22Rv1 (cell line): Measurements from ENCODE around the gene SPATA13.

Source experiments
- H3K27ac ChIP-seq: fragments of 450-650 bp; 2 replicates; pipeline ENCODE4 v1.5.1; 2017
- ZFX ChIP-seq: fragments of 450-650 bp; IDR thresholded peaks from 2 replicates; pipeline ENCODE4 v1.6.1; 2017; ENCODE audit warnings: antibody characterized with exemption, borderline replicate concordance
- TF ChIP-seq, protein P1 (sequence below): fragments of 450-650 bp; IDR thresholded peaks from 2 replicates; pipeline ENCODE4 v1.5.1; 2017; ENCODE audit warnings: mild to moderate bottlenecking

Gene SPATA13

DNA sequence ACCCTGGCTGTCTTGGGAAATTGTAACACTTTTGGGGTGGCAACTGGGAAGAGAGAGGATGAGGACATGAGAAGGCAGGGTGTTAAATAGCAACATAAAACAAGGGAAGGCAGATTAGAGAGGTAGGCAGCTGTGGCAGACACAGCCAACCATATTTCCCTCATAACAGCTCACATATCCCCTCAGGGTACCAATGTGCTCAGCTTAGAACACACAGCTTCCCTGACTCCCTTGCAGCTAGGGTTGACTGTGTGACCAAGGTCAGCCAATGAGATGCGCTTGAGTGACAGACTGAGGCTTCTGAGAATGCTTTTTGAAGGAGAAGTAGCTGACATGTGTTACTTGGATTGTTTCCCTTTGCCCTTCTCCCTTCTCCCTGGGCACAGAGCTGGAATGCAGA is 28.8 kb upstream of the SPATA13 start:
- TF ChIP-seq ZFX = no peak
- TF ChIP-seq, protein P1, sequence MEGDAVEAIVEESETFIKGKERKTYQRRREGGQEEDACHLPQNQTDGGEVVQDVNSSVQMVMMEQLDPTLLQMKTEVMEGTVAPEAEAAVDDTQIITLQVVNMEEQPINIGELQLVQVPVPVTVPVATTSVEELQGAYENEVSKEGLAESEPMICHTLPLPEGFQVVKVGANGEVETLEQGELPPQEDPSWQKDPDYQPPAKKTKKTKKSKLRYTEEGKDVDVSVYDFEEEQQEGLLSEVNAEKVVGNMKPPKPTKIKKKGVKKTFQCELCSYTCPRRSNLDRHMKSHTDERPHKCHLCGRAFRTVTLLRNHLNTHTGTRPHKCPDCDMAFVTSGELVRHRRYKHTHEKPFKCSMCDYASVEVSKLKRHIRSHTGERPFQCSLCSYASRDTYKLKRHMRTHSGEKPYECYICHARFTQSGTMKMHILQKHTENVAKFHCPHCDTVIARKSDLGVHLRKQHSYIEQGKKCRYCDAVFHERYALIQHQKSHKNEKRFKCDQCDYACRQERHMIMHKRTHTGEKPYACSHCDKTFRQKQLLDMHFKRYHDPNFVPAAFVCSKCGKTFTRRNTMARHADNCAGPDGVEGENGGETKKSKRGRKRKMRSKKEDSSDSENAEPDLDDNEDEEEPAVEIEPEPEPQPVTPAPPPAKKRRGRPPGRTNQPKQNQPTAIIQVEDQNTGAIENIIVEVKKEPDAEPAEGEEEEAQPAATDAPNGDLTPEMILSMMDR = no peak
- H3K27ac ChIP-seq = no peak overlapping the region

DNA sequence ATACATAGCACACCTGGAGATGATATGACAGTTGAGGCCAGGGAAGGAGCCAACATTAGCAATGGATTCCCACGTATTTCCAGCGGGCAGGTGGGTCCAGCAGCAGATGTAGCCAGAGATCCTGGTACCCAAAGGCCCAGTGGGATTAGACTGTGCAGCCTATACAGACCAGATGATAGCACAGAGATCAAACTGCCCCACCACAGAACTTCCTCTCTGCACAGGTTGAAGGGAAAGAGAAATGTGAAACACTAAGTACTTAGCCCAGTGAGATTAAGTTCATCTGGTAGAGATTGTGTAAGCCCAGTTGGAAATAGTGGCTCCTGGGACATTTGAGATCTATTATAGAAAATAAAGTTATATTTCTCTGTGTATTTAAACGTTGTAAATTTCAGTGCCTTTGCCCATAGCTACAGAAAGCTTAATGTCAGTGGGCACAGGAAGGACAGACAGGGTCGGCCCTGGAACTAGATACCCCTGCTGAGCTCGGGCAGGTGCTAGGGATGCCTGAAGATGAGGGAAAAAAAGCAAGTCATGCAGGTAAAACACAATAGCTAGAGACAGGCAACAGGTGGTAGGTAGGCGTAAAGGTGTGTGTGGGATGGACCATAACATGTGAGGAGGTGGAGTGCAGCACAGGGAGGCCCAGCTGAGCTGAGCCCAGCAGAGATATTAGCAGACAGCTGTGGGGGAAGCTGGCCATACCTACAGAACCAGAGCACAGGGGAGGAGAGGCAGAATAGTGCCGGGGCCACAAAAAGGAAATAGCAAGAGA is 27.3 kb upstream of the SPATA13 start:
- no peak overlapping the region for H3K27ac ChIP-seq
- TF ChIP-seq, protein P1 = no peak
- no peak for TF ChIP-seq ZFX

DNA sequence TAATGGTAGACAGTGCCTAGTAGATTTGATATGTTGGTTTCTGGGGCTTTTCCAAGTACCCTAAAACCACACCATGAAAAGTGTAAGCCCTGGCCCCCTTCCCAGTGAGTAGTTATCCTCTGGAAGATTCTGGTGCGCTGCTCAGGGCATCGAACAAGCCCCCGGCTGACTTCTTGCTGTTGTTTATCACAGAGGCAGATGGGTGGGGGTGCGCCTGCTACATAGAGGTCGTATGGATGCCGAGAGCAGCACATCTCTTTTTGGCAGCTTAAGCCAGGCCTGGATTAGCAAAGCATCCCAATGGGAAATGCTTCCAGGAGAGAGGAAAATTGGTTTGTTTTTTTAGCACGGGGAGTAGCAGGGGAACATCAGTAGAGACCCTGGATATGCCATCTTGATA is 26.3 kb upstream of the SPATA13 start:
- H3K27ac ChIP-seq = no peak overlapping the region
- TF ChIP-seq, protein P1 = no peak
- no peak for TF ChIP-seq ZFX

DNA sequence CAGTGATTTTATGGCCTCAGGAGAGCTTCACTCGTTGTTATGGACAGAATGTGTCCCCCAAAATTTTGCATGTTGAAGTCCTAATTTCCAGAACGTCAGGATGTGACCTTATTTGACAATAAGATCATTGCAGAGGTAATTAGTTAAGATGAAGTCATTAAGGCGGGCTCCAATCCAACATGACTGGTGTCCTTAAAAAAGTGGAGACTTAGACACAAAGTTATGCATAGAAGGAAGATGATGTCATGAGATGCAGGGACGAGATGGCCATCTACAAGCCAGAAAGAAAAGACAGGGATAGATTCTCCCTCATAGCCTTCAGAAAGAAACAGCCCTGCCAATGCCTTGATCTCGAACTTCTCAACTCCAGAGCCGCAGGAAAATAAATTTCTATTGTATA is 25.8 kb upstream of the SPATA13 start:
- H3K27ac ChIP-seq = no peak overlapping the region
- TF ChIP-seq, protein P1 = no peak
- no peak for TF ChIP-seq ZFX

DNA sequence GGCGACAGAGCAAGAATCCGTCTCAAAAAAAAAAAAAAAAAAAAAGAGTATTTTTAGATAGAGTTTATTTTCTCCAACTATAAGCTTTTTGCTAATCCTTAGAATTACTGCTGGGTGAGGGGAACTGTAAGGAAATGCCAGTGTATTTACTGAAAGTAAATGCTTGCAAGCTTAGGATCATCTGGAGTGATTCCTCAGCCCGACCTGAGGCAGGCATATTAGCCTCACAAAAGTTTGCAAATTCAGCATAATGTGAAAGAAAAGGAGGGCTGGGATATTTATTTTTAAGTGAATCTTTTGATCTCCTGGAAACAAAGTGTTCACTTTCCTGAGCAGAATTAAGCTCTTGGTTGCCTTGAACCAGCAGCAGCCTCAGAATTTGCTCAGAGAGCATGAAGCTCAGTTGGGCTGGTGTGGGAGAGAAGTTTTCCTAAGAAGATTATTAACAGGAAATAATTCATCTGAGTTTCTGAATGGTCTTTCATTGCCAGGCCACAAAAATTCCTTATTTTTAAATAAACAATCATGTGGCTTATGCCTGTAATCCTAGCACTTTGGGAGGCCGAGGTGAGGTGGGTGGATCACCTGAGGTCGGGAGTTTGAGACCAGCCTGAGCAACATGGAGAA is 24.7 kb upstream of the SPATA13 start:
- no peak overlapping the region for H3K27ac ChIP-seq
- no peak for TF ChIP-seq ZFX
- TF ChIP-seq, protein P1 = no peak

DNA sequence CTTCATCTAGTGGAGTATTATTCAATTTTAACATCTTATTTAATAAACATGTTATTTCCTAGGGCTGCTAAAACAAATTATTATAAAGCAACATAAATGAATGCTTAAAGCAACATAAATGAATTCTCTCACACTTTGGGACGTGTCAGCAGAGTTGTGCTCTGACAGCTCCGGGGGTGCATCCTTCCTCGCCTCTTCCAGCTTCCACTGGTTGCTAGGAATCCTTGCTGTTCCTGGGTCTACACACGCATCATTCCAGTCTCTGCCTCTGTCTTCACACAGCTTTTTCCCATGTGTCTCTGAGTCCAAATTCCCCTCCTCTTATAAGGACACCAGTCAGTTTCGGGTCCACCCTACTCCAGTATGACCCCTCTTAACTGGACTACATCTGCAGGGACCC is 21.6 kb upstream of the SPATA13 start:
- TF ChIP-seq, protein P1 = no peak
- no peak for TF ChIP-seq ZFX

DNA sequence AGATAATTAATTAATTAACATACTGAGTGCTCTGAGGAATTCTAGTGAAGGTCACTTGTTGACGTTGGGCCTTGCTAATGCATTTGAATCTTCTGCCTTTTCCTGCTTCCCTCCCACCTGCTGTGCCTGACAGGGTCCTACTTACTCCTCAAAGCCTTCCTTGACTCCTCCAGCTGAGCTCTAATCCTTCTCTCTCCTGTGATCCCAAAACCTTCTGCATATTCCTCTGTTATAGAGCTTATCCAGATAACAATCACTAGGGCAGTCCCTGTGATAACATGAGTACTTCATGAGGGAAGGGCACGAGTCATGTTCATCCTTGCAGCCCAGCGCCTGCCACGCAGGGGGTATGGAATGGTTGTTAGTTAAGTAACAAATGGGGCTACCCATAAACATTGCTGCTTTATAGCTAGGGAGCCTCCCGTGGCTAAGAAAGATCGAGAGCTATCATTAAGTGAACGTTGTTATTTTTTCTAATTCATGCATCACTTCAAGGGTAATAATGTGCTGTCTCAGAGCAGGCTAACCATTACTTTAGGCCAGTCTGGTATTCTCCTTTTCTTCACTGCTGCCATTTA is 19.1 kb upstream of the SPATA13 start:
- no peak overlapping the region for H3K27ac ChIP-seq
- TF ChIP-seq, protein P1 = no peak
- no peak for TF ChIP-seq ZFX

More for the DNA sequence above, 21.6 kb upstream of the SPATA13 start:
- no peak overlapping the region for H3K27ac ChIP-seq
